Measurements from ENCODE around the gene TMEM191B. TPM values are rescaled to one million over a fixed set of nuclear protein-coding genes. Genes with fewer than 3 reads are reported as not detected.
"Not testable (repeated sequence)": the region's sequence is repeated elsewhere in the genome, so short reads cannot be mapped to it uniquely, and the experiment has no call there.

The TMEM191B gene
- 0.50 TPM for polyA plus RNA-seq (ENCODE audit: insufficient read length)
- long read RNA-seq, donor 1, result 0 reads
- long read RNA-seq, donor 2, result 0 reads
- long read RNA-seq, donor 3, result 0 reads
- long read RNA-seq, donor 4, result 0 reads
- long read RNA-seq, donor 5, result 0 reads
- long read RNA-seq, donor 6, partial matches to known transcripts, result 5 of 5 reads
- long read RNA-seq, donor 6, other reads (novel, unspliced or antisense), result 0 of 5 reads
- long read RNA-seq, donor 7, partial matches to known transcripts, result 0 of 1 reads
- long read RNA-seq, donor 7, other reads (novel, unspliced or antisense), result 0 of 1 reads
- long read RNA-seq, donor 8, result 0 reads

DNA sequence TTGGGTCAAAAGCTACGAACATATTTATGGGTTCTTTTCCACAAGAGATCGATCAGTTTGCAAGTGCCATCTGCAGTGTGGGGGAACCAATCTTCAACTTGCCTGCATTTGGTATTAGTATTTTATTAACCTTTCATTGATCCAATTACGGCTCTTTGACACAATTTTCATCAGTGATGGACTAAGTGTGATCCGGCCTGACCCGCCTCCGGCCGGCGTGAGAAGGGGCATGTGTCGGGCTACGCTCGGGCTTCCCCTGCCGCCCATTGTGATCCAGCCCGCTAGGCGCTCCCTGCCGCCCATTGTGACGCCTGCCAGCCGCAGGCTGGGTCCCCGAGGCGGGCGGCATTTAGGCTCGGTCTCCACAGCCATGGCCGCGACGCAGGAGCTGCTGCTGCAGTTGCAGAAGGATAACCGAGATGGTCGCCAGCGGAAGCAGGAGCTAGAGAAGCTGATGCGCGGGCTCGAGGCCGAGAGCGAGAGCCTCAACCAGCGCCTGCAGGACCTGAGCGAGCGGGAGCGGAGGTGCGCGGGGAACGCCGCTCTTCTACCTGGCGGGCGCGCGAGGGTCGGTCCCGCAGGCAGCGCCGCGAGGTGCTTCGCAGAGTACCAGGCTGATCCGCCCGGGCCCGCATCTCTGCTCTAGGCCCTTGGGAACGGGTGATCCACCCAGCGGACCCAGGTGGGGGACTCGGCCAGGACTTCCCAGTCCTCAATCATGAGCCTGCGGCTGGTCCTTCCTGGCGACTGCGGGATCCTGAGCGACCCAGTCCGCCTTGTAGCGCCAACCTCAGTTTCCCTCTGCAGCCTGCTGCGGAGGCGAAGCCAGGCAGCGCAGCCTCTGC lies at the start of gene TMEM191B:
Gene TMEM191B, plus strand, starts transcription at position 51 of the 845 bp plus-strand sequence. Its CDS starts 179 bp downstream, at position 230.
- DNase-seq, result not testable (repeated sequence)

DNA sequence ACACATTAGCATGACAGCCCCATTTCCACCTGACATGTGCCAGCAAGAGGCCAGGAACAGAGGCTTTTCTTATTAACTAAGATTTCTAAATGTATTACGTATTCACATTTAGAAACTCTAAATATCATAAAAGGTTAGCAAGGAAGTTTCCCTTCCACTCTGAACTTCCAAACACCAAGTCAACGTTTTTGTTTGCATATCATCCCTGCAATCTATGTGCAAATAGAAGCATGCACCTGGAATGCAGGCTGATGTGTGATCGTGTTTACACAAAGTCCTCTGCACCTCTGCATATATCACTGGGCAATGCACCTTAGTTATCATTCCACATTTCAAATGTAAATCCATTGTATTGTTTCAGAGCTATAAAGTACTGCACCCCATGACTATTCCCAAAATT lies 31.4 kb upstream of the TMEM191B start:
- not testable (repeated sequence) for DNase-seq

GRCh38 chr22:18511327-18511726 lies 16.3 kb upstream of the TMEM191B start:
- not testable (repeated sequence) for DNase-seq

- not testable (repeated sequence) for DNase-seq
These were observed 15.2 kb upstream of the TMEM191B start for GRCh38 chr22:18512378-18512777.

- not testable (repeated sequence) for DNase-seq
These were observed 14.1 kb upstream of the TMEM191B start for GRCh38 chr22:18513454-18513853.

DNA sequence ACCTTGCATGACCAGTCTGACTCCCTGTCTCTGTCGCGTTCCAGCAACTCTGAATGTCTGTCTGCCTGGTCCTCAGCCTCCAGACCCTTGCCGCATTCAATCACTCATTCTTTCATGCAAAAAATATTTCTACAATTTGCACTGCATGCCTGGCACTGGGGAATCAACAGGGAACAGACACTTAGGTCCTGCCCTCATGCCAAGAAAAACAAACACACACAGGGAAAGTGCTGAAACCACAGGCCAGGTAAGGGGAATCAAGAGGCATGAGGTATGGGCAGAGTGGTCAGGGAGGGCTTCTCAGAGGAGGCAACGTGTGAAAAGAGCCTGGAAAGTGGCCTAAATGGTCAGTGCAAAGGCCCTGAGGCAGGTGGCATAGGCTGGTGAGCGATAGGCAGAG lies 9.5 kb upstream of the TMEM191B start, which contains the start of gene GGTLC3:
Gene GGTLC3, minus strand, starts transcription at position 101 of the 400 bp plus-strand sequence. CDS start 264 bp downstream, outside the sequence.
- not testable (repeated sequence) for DNase-seq

DNA sequence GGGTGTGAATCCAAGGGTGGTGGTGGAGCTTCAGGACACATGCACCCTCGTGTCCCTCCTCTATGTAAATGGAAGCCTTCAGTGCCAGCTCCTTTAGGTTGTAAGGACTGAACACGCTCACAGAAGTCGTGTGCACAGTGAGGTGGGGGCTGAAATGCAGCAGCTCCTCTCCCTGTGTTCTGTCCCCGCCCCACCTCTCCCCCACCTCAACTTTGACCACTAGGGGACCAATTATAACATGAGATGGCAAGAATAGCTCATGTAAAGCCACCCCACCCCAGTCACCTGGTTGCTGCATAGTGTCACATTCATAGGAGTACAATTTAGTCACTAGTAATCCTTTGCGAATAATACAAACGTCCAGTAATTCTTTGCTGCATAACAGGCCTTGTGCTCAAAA lies 4.8 kb upstream of the TMEM191B start:
- not testable (repeated sequence) for DNase-seq

DNA sequence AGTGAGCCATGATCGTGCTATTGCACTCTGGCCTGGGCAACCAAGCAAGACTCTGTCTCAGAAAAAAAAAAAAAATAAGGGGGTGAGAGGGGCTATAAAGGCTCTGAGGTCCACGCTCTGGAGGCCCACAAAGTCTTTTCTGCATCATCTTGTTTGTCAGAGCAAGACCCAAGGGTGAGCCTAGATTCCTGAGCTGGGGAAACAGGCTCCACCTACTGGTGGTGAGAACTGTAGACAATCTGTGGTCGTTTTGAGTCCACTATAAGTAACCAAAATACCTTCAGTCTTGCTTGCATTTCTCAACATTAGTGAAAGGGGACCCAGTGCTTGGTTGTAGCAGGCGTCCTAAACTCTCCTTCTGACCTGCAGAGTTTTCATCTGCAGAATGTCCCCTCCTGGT lies 4.3 kb upstream of the TMEM191B start:
- DNase-seq, result not testable (repeated sequence)

DNA sequence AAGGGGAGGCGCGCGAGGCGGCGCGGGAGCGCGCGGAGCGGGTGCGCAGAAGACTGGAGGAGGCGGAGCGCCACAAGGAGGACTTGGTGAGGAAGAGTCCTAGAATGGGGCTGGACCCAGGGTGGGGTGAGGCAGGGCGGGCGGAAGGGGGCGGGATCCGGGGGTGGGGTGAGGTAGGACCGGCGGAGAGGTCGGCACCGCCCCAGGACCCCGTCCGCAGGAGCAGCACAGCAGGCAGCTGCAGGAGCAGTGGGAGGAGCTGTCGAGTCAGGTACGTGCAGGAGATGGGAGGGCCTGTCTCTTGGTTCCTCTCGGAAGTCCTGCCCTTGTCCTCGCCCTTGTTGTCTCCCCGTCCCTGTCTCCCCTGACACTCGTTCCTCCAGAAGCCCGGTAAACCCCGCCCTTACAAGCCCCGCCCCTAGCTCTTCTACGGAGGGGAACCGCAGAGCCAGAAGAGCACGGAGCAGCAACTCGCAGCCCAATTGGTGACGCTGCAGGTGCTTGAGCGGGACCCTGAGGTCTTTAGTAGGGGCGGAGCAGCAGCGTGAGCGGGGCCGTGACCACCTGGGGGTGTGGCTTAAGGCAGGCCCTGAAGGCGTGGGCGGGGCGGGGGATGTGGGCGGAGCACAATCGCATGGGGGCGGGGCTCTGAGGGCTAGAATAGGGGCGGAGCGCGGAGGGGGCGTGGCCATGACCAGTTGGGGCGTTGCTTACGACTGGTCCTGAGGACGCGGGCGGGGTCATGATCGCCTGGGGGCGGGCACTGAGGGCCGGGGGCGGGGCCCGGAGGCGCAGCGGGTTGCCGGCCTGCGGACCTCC lies 1.2 kb downstream of the TMEM191B start:
- peak; percentile 56 for DNase-seq

- not testable (repeated sequence) for DNase-seq
These were observed 2.0 kb downstream of the TMEM191B start for GRCh38 chr22:18529416-18530145.

GRCh38 chr22:18533633-18534032 lies 6.0 kb downstream of the TMEM191B start:
- DNase-seq, result not testable (repeated sequence)

DNA sequence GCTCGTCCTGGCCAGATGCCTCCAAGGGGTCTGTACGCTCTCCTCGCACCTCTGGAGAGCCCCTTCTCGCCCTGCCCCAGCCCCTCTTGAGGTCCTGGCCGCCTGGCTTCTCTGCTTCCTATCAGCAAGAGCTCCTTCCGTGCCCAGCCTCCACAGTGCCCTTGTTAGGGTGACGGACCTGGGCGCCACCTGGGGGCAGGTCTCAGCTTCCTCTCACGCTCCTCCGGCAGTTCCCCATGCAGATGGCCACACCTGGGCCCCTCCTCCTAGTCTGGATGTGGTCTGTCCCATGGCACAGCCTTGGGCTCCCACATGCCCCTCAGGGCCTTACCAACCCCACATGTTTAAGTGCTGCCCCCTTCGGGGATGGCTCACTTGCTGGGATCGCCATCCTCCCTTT lies 6.7 kb downstream of the TMEM191B start:
- not testable (repeated sequence) for DNase-seq

- not testable (repeated sequence) for DNase-seq
These were observed 12.4 kb downstream of the TMEM191B start for GRCh38 chr22:18539994-18540393.

DNA sequence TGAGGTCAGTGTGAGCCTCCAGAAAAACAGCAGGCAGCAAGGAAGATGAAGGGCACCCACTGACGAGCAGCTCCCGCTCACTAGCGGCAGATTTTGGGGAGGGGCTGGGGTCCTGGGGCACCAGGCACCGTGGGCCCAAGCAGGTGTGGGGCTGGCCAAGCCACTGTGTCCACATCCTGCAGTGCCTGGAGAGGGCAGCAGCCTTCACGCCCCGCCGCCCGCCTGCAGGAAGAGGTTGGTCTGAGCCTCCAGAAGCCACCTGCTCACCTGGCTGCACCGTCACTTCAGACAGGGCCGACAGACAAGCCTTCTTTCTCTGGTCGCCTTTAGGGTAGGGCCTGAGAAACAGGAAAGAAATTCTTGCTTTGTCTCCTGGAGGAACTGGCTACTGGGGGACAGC lies 15.8 kb downstream of the TMEM191B start:
- not testable (repeated sequence) for DNase-seq

DNA sequence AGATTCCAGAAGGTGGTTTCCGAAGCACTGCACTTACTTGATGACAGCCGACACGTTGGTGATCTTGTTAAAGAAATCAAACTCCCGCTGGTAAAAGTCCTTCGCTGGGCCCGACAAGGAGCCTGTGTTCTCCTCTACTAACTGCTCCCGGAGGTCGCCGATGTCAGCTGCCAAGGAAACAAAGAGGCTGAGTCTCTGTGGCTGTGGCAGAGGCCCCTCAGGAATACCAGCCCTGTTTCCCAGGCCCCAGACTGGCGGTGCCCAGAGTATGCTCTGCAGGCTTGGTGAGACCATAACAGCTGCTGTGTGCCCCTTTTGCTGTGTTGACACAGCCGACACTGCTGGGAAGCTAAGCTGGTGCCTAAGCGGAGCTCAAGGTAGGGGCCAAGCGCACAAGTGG lies 17.0 kb downstream of the TMEM191B start:
- DNase-seq, result not testable (repeated sequence)

DNA sequence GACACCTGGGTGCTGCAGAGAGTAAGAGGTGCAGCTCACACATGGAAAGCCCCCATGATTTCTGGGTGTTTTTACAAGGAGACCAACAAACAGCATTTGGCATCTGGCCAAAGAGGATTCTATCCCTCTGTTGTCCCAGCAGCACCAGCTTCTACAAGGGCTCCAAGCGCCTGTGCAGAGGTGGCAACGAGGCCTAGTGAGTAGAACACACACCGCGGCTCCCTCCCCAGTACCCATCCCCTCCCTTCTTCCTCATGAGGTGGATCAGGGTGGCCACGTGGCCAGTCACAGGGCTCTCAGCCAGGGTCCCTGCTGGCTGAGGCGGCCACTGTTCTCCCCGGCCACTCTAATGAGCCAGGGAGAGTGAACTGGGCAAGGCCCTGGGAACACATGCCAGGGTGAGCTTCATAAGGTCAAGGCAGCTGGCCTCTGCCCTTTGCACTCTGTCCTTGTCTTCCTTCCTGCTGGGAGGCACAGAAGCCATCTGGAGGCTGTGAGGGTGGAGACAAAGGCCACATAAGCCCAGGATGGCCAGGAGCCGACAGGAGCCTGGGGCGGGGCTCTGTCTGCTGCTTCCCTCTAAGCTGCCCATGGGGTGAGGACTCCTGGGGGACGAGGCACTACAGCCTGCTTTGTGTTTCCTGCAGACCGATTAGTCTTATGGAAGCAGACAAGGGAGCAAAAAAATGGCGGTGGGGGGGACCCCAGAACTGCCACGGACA lies 22.0 kb downstream of the TMEM191B start:
- not testable (repeated sequence) for DNase-seq

DNA sequence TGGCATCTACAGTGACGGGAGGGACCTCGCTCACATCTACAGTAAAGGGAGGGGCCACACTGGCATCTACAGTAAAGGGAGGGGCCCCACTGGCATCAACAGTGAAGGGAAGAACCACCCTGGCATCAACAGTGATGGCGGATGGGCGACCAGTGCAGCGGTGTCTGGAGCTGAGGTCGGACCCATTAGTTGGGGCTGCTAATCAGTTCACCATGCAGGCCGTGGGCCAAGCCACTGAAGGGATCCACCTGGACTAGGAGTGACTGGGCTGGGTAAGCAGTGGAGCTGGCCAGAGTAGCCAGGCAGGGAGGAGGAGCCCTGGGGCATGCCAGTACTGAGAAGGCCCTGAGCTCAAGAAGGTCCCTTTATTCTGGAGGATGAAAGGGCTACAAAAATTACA lies 23.4 kb downstream of the TMEM191B start:
- not testable (repeated sequence) for DNase-seq

- not testable (repeated sequence) for DNase-seq
These were observed 25.4 kb downstream of the TMEM191B start for GRCh38 chr22:18552839-18553597.
